Hematopoietic multipotent progenitor cell treated with erythropoietin and hydrocortisone succinate and interleukin-3 and kit ligand, for 15 days (in vitro differentiated cells): ENCODE data around the gene NLRP12.
"Not testable (repeated sequence)": the region's sequence is repeated elsewhere in the genome, so short reads cannot be mapped to it uniquely, and the experiment has no call there.

Experiments used
- DNase-seq: peaks from one replicate; pipeline ENCODE4 v3.0.0-alpha.2; 2015; ENCODE audit warnings: low spot score

The NLRP12 gene

GRCh38 chr19:53824134-53824611, at the start of gene NLRP12:
Gene NLRP12, minus strand, starts transcription at chr19:53824314. Its CDS starts 140 bp downstream, at chr19:53824174.
- no peak for DNase-seq

- DNase-seq = no peak
Measured at GRCh38 chr19:53872762-53873161, 48.6 kb upstream of the NLRP12 start.

- no peak for DNase-seq
Measured at GRCh38 chr19:53871454-53871853, 47.3 kb upstream of the NLRP12 start.

GRCh38 chr19:53870485-53870844, 46.4 kb upstream of the NLRP12 start:
- DNase-seq = no peak

GRCh38 chr19:53869805-53870484, 45.8 kb upstream of the NLRP12 start:
- not testable (repeated sequence) for DNase-seq

GRCh38 chr19:53868892-53869804, 45.0 kb upstream of the NLRP12 start:
- peak; percentile 50 for DNase-seq

GRCh38 chr19:53868091-53868891, 44.2 kb upstream of the NLRP12 start:
- DNase-seq = no peak

GRCh38 chr19:53867225-53868090, 43.3 kb upstream of the NLRP12 start, which contains the start of gene MYADM:
Gene MYADM, plus strand, starts transcription at chr19:53867883. Its CDS starts 5,647 bp downstream, at chr19:53873530.
- DNase-seq = peak; percentile 83

- DNase-seq = no peak
Measured at GRCh38 chr19:53866865-53867224, 42.7 kb upstream of the NLRP12 start.

GRCh38 chr19:53865918-53866864, 42.1 kb upstream of the NLRP12 start:
- DNase-seq = peak; percentile 15

GRCh38 chr19:53865523-53865917, 41.4 kb upstream of the NLRP12 start:
- DNase-seq = no peak

- no peak for DNase-seq
Measured at GRCh38 chr19:53864308-53864836, 40.3 kb upstream of the NLRP12 start.

- no peak for DNase-seq
Measured at GRCh38 chr19:53853707-53854106, 29.6 kb upstream of the NLRP12 start.

GRCh38 chr19:53849237-53849676, 25.1 kb upstream of the NLRP12 start:
- DNase-seq = no peak

- DNase-seq = no peak
Measured at GRCh38 chr19:53847555-53847954, 23.4 kb upstream of the NLRP12 start.

- no peak for DNase-seq
Measured at GRCh38 chr19:53844849-53845246, 20.7 kb upstream of the NLRP12 start.

GRCh38 chr19:53840914-53841313, 16.8 kb upstream of the NLRP12 start:
- not testable (repeated sequence) for DNase-seq

- DNase-seq = not testable (repeated sequence)
Measured at GRCh38 chr19:53840241-53840640, 16.1 kb upstream of the NLRP12 start.

- DNase-seq = not testable (repeated sequence)
Measured at GRCh38 chr19:53838446-53838845, 14.3 kb upstream of the NLRP12 start.

- DNase-seq = not testable (repeated sequence)
Measured at GRCh38 chr19:53832861-53833260, 8.7 kb upstream of the NLRP12 start.
